NT2/D1 (cell line): Measurements from ENCODE around the gene GNAL.
"Not testable (repeated sequence)": the region's sequence is repeated elsewhere in the genome, so short reads cannot be mapped to it uniquely, and the experiment has no call there.

Experiments
- YY1 ChIP-seq: IDR thresholded peaks from 2 replicates; pipeline ENCODE4 v1.6.1; 2011; ENCODE audit not compliant: insufficient read length, insufficient read depth
- ZNF274 ChIP-seq: IDR thresholded peaks from 2 replicates; pipeline ENCODE4 v1.6.1; 2011; ENCODE audit warnings: mild to moderate bottlenecking, low read depth, low read length

- TF ChIP-seq ZNF274, YY1: not testable (repeated sequence)
These were observed 27.8 kb downstream of the GNAL start for GRCh38 chr18:11716767-11717315.
